Measurements from ENCODE around the gene PIK3AP1. TPM values are rescaled to one million over a fixed set of nuclear protein-coding genes. Genes with fewer than 3 reads are reported as not detected.

The PIK3AP1 gene
- total and polyA plus RNA-seq, 10 of the 15 experiments (the other 5 are each of a cell fraction or from before 2014, with no cell fraction given) = 26.2 to 306 (median 119) TPM

- Histone ChIP-seq H3K4me1 (ENCODE audit: control insufficient read depth, insufficient read depth, low read length) (peaks cover 28% of the 10 kb centered on the region), H3K9me3 (replicated peaks; ENCODE audit: control insufficient read depth, insufficient read depth, low read length) (no peaks in the 10 kb centered on the region), H3K4me2 (ENCODE audit: control insufficient read depth, insufficient read depth) (no peak overlapping the region), H4K20me1 (ENCODE audit: control insufficient read depth, insufficient read depth) (no peaks in the 10 kb centered on the region), H3K79me2 (ENCODE audit: control insufficient read depth, insufficient read depth, low read length) (no peaks in the 10 kb centered on the region; the same call in 1 of the 2 replicates), H3K36me3 (ENCODE audit: control insufficient read depth in 2 of 2, insufficient read depth in 2 of 2, low read length in 1 of 2) (no peaks in the 10 kb centered on the region; a peak in 1 of 4 replicates), H3K4me3 (no peak overlapping the region), H3K27me3 (replicated peaks in 1 of 2; ENCODE audit: control insufficient read depth in 2 of 2, insufficient read depth in 2 of 2, low read length in 1 of 2) (no peaks in the 10 kb centered on the region), H2AFZ (ENCODE audit: control insufficient read depth, low read depth, low read length) (no peak overlapping the region), H3K27ac (ENCODE audit: control insufficient read depth, insufficient read depth) (no peak overlapping the region), H3K9ac (ENCODE audit: control insufficient read depth, insufficient read depth, low read length) (no peak overlapping the region)
- in situ Hi-C loops (cut with MboI) (no loop called here), intact Hi-C loops (cut with micrococcal nuclease; ENCODE audit: unreplicated experiment) (loop anchor here (5.0 kb wide), 1 partner anchor 159 kb away; the partner anchor contains the start of gene TM9SF3)
- FAIRE-seq (no peak), ATAC-seq (no peak), DNase-seq (ENCODE audit: low read depth, low spot score) (no peak)
- RAD21 ChIA-PET (ENCODE audit: unreplicated experiment) = interaction anchor here (0.7 to 1.6 kb wide), 5 partner anchors 8 to 161 kb away, joined by 3 to 9 read pairs (median 3); partner anchors contain the start of gene PIK3AP1
- TF ChIP-seq RBBP5 (conservative IDR thresholded peaks at IDR 0.05) (no peak), NR2C2 (IDR thresholded peaks at IDR 0.05; ENCODE audit: borderline replicate concordance, control insufficient read depth, insufficient read length, low read depth) (no peak), TCF12 (IDR thresholded peaks at IDR 0.05; ENCODE audit: low read depth, low read length) (no peak), RELA (IDR thresholded peaks at IDR 0.05; ENCODE audit: borderline replicate concordance, partially characterized antibody) (no peak), EED (IDR thresholded peaks at IDR 0.05; ENCODE audit: low read depth) (no peak), USF2 (IDR thresholded peaks at IDR 0.05; ENCODE audit: borderline replicate concordance, low read depth, low read length) (no peak), STAT1 (conservative IDR thresholded peaks at IDR 0.05) (no peak), KDM1A (IDR thresholded peaks at IDR 0.05; ENCODE audit: borderline replicate concordance) (no peak), NR2F1 (conservative IDR thresholded peaks at IDR 0.05) (no peak), SP1 (IDR thresholded peaks at IDR 0.05; ENCODE audit: low read depth, low read length) (no peak), IRF5 (IDR thresholded peaks at IDR 0.05; ENCODE audit: borderline replicate concordance) (no peak), BACH1 (IDR thresholded peaks at IDR 0.05; ENCODE audit: borderline replicate concordance) (no peak), PKNOX1 (IDR thresholded peaks at IDR 0.05) (no peak), E2F8 (IDR thresholded peaks at IDR 0.05; ENCODE audit: low read depth, partially characterized antibody) (no peak), NRF1 (conservative IDR thresholded peaks at IDR 0.05; ENCODE audit: low read depth, low read length) (no peak)
- BruUV-seq (replicated peaks) = no TSS peak
- SMC1A ChIA-PET (ENCODE audit: uncharacterized antibody, unreplicated experiment) = interaction anchor here (0.8 to 1.3 kb wide), 11 partner anchors 8 to 113 kb away, joined by 3 to 6 read pairs (median 4); no protein-coding TSS in a partner anchor
- CTCF ChIA-PET = interaction anchor here (0.6 to 4.0 kb wide), 9 partner anchors 8 to 165 kb away, joined by 3 to 64 read pairs (median 4); no protein-coding TSS in a partner anchor
- POLR2A ChIA-PET = interaction anchor here (0.6 kb wide), 1 partner anchor 44 kb away, joined by 3 read pairs; no protein-coding TSS in a partner anchor
Observed at GRCh38 chr10:96745950-96746349, 25.6 kb upstream of the PIK3AP1 start.

Data from GM12878 (cell line).